KMS-11 (cell line): ENCODE results near the gene MCM6.

Experiments
- H2AFZ ChIP-seq: fragments of 200-600 bp; sonication (generic); 2 replicates; pipeline ENCODE4 v1.6.1; 2016; ENCODE audit warnings: antibody characterized with exemption, mixed run types, low read depth
- H3K27ac ChIP-seq: fragments of 200-600 bp; sonication (generic); 2 replicates; pipeline ENCODE4 v1.6.1; 2016; ENCODE audit warnings: mild to moderate bottlenecking, mixed run types
- H3K27me3 ChIP-seq: fragments of 200-600 bp; sonication (generic); 2 replicates; pipeline ENCODE4 v1.6.1; 2017; ENCODE audit warnings: mild to moderate bottlenecking, low read depth, mixed run types, moderate library complexity; ENCODE audit not compliant: insufficient read depth
- H3K36me3 ChIP-seq: fragments of 200-600 bp; sonication (generic); 2 replicates; pipeline ENCODE4 v1.6.1; 2017; ENCODE audit warnings: mild to moderate bottlenecking, mixed run types; ENCODE audit not compliant: insufficient read depth
- H3K4me1 ChIP-seq: fragments of 200-600 bp; sonication (generic); 2 replicates; pipeline ENCODE4 v1.6.1; 2016; ENCODE audit warnings: mild to moderate bottlenecking, low read depth, mixed run types; ENCODE audit not compliant: poor library complexity, severe bottlenecking
- H3K4me2 ChIP-seq: fragments of 200-600 bp; sonication (generic); 2 replicates; pipeline ENCODE4 v1.7.0; 2016; ENCODE audit warnings: mild to moderate bottlenecking, mixed run types
- H3K4me3 ChIP-seq: fragments of 200-600 bp; sonication (generic); IDR thresholded peaks from 2 replicates; pipeline ENCODE4 v1.6.1; 2017; ENCODE audit warnings: low read depth, low read length, mixed read lengths; ENCODE audit not compliant: insufficient read depth
- H3K79me2 ChIP-seq: fragments of 200-600 bp; sonication (generic); 2 replicates; pipeline ENCODE4 v1.6.1; 2016; ENCODE audit warnings: low read depth, mixed run types; ENCODE audit not compliant: insufficient read depth
- H3K9ac ChIP-seq: fragments of 200-600 bp; sonication (generic); 2 replicates; pipeline ENCODE4 v1.6.1; 2016; ENCODE audit warnings: mild to moderate bottlenecking, mixed run types
- H4K20me1 ChIP-seq: fragments of 200-600 bp; sonication (generic); 2 replicates; pipeline ENCODE4 v1.6.1; 2016; ENCODE audit warnings: mild to moderate bottlenecking, mixed run types; ENCODE audit not compliant: insufficient read depth
- CTCF ChIP-seq: fragments of 200-600 bp; sonication (generic); conservative IDR thresholded peaks from 2 replicates; pipeline ENCODE4 v1.6.1; 2017; ENCODE audit warnings: low read depth, mild to moderate bottlenecking, antibody characterized with exemption, low read length, moderate library complexity, mixed read lengths

Gene MCM6

GRCh38 chr2:135838502-135838901 is 37.7 kb downstream of the MCM6 start:
- no peak overlapping the region for H2AFZ ChIP-seq
- no peaks in the 10 kb centered on the region for H3K79me2 ChIP-seq
- H3K27me3 ChIP-seq = no peaks in the 10 kb centered on the region
- H3K36me3 ChIP-seq = no peaks in the 10 kb centered on the region
- no peak overlapping the region for H3K9ac ChIP-seq
- H4K20me1 ChIP-seq = no peaks in the 10 kb centered on the region
- TF ChIP-seq CTCF = no peak
- H3K4me2 ChIP-seq = no peak overlapping the region
- H3K4me1 ChIP-seq = no peaks in the 10 kb centered on the region
- H3K4me3 ChIP-seq = no peak overlapping the region
- no peak overlapping the region for H3K27ac ChIP-seq

- no peaks in the 10 kb centered on the region for H4K20me1 ChIP-seq
- H3K79me2 ChIP-seq = no peaks in the 10 kb centered on the region
- no peaks in the 10 kb centered on the region for H3K36me3 ChIP-seq
- no peak within 1 kb of the TSS for H3K27ac ChIP-seq
- H3K27me3 ChIP-seq = no peaks in the 10 kb centered on the region
- no peaks in the 10 kb centered on the region for H3K4me1 ChIP-seq
- H2AFZ ChIP-seq = no peak within 1 kb of the TSS
- no peak within 1 kb of the TSS for H3K9ac ChIP-seq
- no peak within 1 kb of the TSS for H3K4me3 ChIP-seq
- H3K4me2 ChIP-seq = no peak within 1 kb of the TSS
- no peak for TF ChIP-seq CTCF
Measured at GRCh38 chr2:135836596-135837270, 39.5 kb downstream of the MCM6 start, which contains the start of gene LCT. Gene LCT (minus strand): TSS chr2:135837184. CDS start chr2:135837169, 15 bp downstream.

GRCh38 chr2:135832891-135833290 is 43.4 kb downstream of the MCM6 start:
- no peak overlapping the region for H3K4me2 ChIP-seq
- H3K27me3 ChIP-seq = no peaks in the 10 kb centered on the region
- no peak overlapping the region for H3K9ac ChIP-seq
- no peak overlapping the region for H2AFZ ChIP-seq
- no peaks in the 10 kb centered on the region for H4K20me1 ChIP-seq
- no peak overlapping the region for H3K27ac ChIP-seq
- H3K4me1 ChIP-seq = no peaks in the 10 kb centered on the region
- TF ChIP-seq CTCF = no peak
- no peak overlapping the region for H3K4me3 ChIP-seq
- H3K36me3 ChIP-seq = no peaks in the 10 kb centered on the region
- no peaks in the 10 kb centered on the region for H3K79me2 ChIP-seq

GRCh38 chr2:135831180-135831812 is 44.9 kb downstream of the MCM6 start:
- H2AFZ ChIP-seq = no peak overlapping the region
- H3K4me3 ChIP-seq = no peak overlapping the region
- no peak overlapping the region for H3K4me2 ChIP-seq
- H3K27ac ChIP-seq = no peak overlapping the region
- no peaks in the 10 kb centered on the region for H3K79me2 ChIP-seq
- no peaks in the 10 kb centered on the region for H3K27me3 ChIP-seq
- no peaks in the 10 kb centered on the region for H4K20me1 ChIP-seq
- H3K36me3 ChIP-seq = no peaks in the 10 kb centered on the region
- no peak overlapping the region for H3K9ac ChIP-seq
- no peak for TF ChIP-seq CTCF
- no peaks in the 10 kb centered on the region for H3K4me1 ChIP-seq
